Non-pigmented ciliary epithelial cell (primary cell): ENCODE results near the gene R3HDM4.

ENCODE experiments used
- DNase-seq: peaks from one replicate; pipeline ENCODE4 v3.0.0-alpha.2; 2010; ENCODE audit warnings: low read depth

R3HDM4 gene

GRCh38 chr19:912181-913079 lies 589 bp downstream of the R3HDM4 start:
- no peak for DNase-seq

- DNase-seq = no peak
Measured at GRCh38 chr19:911197-912033, 1.6 kb downstream of the R3HDM4 start.

- DNase-seq = no peak
Measured at GRCh38 chr19:907183-907853, 5.7 kb downstream of the R3HDM4 start.

- DNase-seq = no peak
Measured at GRCh38 chr19:906480-906879, 6.5 kb downstream of the R3HDM4 start.

- DNase-seq = no peak
Measured at GRCh38 chr19:904545-904944, 8.5 kb downstream of the R3HDM4 start.

- no peak for DNase-seq
Measured at GRCh38 chr19:903266-903797, 9.7 kb downstream of the R3HDM4 start.

GRCh38 chr19:902446-903226 lies 10.4 kb downstream of the R3HDM4 start:
- DNase-seq = no peak

- no peak for DNase-seq
Measured at GRCh38 chr19:902093-902370, 11.0 kb downstream of the R3HDM4 start.

GRCh38 chr19:901216-902092 lies 11.6 kb downstream of the R3HDM4 start:
- no peak for DNase-seq

- DNase-seq = no peak
Measured at GRCh38 chr19:900302-901111, 12.5 kb downstream of the R3HDM4 start.

- no peak for DNase-seq
Measured at GRCh38 chr19:900043-900301, 13.0 kb downstream of the R3HDM4 start.

GRCh38 chr19:899336-900042 lies 13.5 kb downstream of the R3HDM4 start:
- no peak for DNase-seq

GRCh38 chr19:898663-899062 lies 14.4 kb downstream of the R3HDM4 start:
- no peak for DNase-seq

- DNase-seq = no peak
Measured at GRCh38 chr19:897442-898039, 15.5 kb downstream of the R3HDM4 start.

GRCh38 chr19:896999-897398 lies 16.0 kb downstream of the R3HDM4 start:
- DNase-seq = no peak

GRCh38 chr19:896434-896833 lies 16.6 kb downstream of the R3HDM4 start:
- no peak for DNase-seq

GRCh38 chr19:892894-893689 lies 19.9 kb downstream of the R3HDM4 start, which contains the start of the genes MED16 and RNU6-9:
Gene MED16 (minus strand): TSS chr19:893187. CDS start chr19:891131, 2,056 bp downstream.
Gene RNU6-9 (plus strand): TSS chr19:893484.
- DNase-seq = peak; percentile 44
